Smooth muscle cell of the coronary artery (primary cell): Measurements from ENCODE around the gene KRTAP4-6. TPM values are rescaled to one million over a fixed set of nuclear protein-coding genes. Genes with fewer than 3 reads are reported as not detected.

ENCODE experiments used
- total RNA-seq: library from RNA; depleted of rRNA; stranded (reverse); fragments of >200 nt; gene quantifications from 2 replicates; pipeline ENCODE4 v1.2.3, GENCODE V29; 2014; ENCODE audit warnings: low replicate concordance

KRTAP4-6 gene
- total RNA-seq = not detected in 2 replicates

GRCh38 chr17:41140360-41141131 is at the start of gene KRTAP4-6:
KRTAP4-6 (minus strand) TSS chr17:41140544; CDS start chr17:41140487, 57 bp downstream.

GRCh38 chr17:41189837-41190318 is 49.5 kb upstream of the KRTAP4-6 start, which contains the start of gene KRTAP9-1:
KRTAP9-1 (plus strand) TSS chr17:41189887; CDS start chr17:41189887, 0 bp downstream.

GRCh38 chr17:41184480-41184961 is 44.2 kb upstream of the KRTAP4-6 start, which contains the start of gene KRTAP4-1:
KRTAP4-1 (minus strand) TSS chr17:41184911; CDS start chr17:41184854, 57 bp downstream.

GRCh38 chr17:41177727-41178271 is 37.5 kb upstream of the KRTAP4-6 start, which contains the start of gene KRTAP4-2:
KRTAP4-2 (minus strand) TSS chr17:41178221; CDS start chr17:41178164, 57 bp downstream.

GRCh38 chr17:41168121-41168520 is 27.8 kb upstream of the KRTAP4-6 start, which contains the start of gene KRTAP4-3:
KRTAP4-3 (minus strand) TSS chr17:41168221; CDS start chr17:41168172, 49 bp downstream.

GRCh38 chr17:41160648-41161047 is 20.3 kb upstream of the KRTAP4-6 start, which contains the start of gene KRTAP4-4:
KRTAP4-4 (minus strand) TSS chr17:41160748; CDS start chr17:41160691, 57 bp downstream.

GRCh38 chr17:41149652-41149985 is 9.3 kb upstream of the KRTAP4-6 start, which contains the start of gene KRTAP4-5:
KRTAP4-5 (minus strand) TSS chr17:41149825; CDS start chr17:41149767, 58 bp downstream.

GRCh38 chr17:41123991-41124371 is 16.4 kb downstream of the KRTAP4-6 start, which contains the start of gene KRTAP4-12:
KRTAP4-12 (minus strand) TSS chr17:41124182; CDS start chr17:41124122, 60 bp downstream.

GRCh38 chr17:41117846-41118386 is 22.4 kb downstream of the KRTAP4-6 start, which contains the start of gene KRTAP4-11:
KRTAP4-11 (minus strand) TSS chr17:41118373; CDS start chr17:41118315, 58 bp downstream.

GRCh38 chr17:41105347-41105746 is 35.0 kb downstream of the KRTAP4-6 start, which contains the start of gene KRTAP4-9:
KRTAP4-9 (plus strand) TSS chr17:41105389; CDS start chr17:41105389, 0 bp downstream.

GRCh38 chr17:41101586-41102259 is 38.6 kb downstream of the KRTAP4-6 start, which contains the start of gene KRTAP4-16:
KRTAP4-16 (minus strand) TSS chr17:41102209; CDS start chr17:41102209, 0 bp downstream.

GRCh38 chr17:41098042-41098441 is 42.3 kb downstream of the KRTAP4-6 start, which contains the start of gene KRTAP4-8:
KRTAP4-8 (minus strand) TSS chr17:41098142; CDS start chr17:41098084, 58 bp downstream.

Other genes with a start within 250 kb of the KRTAP4-6 start
- gene KRT23, start 202.9 kb downstream of the KRTAP4-6 start, total RNA-seq = not detected in 2 replicates
- 0.12 TPM in 1 of 2 replicates, not detected in the other for gene KRT39, start 173.6 kb downstream of the KRTAP4-6 start, total RNA-seq
- gene KRT40, start 156.2 kb downstream of the KRTAP4-6 start, total RNA-seq = not detected in 2 replicates
- not detected in 2 replicates for gene KRTAP3-3, start 146.4 kb downstream of the KRTAP4-6 start, total RNA-seq
- not detected in 2 replicates for gene KRTAP3-2, start 140.6 kb downstream of the KRTAP4-6 start, total RNA-seq
- not detected in 2 replicates for gene KRTAP3-1, start 131.4 kb downstream of the KRTAP4-6 start, total RNA-seq
- gene KRTAP1-5, start 113.3 kb downstream of the KRTAP4-6 start, total RNA-seq = not detected in 2 replicates
- not detected in 2 replicates for gene KRTAP1-4, start 110.3 kb downstream of the KRTAP4-6 start, total RNA-seq
- not detected in 2 replicates for gene KRTAP1-3, start 105.7 kb downstream of the KRTAP4-6 start, total RNA-seq
- not detected in 2 replicates for gene KRTAP1-1, start 99.1 kb downstream of the KRTAP4-6 start, total RNA-seq
- not detected in 2 replicates for gene KRTAP2-1, start 93.2 kb downstream of the KRTAP4-6 start, total RNA-seq
- not detected in 2 replicates for gene KRTAP2-2, start 85.3 kb downstream of the KRTAP4-6 start, total RNA-seq
- not detected in 2 replicates for gene KRTAP2-3, start 80.4 kb downstream of the KRTAP4-6 start, total RNA-seq
- gene KRTAP2-4, start 74.7 kb downstream of the KRTAP4-6 start, total RNA-seq = not detected in 2 replicates
- gene KRTAP4-7, start 56.4 kb downstream of the KRTAP4-6 start, total RNA-seq = not detected in 2 replicates
- not detected in 2 replicates for gene KRTAP4-8, start 42.4 kb downstream of the KRTAP4-6 start, total RNA-seq
- gene KRTAP4-16, start 38.3 kb downstream of the KRTAP4-6 start, total RNA-seq = not detected in 2 replicates
- gene KRTAP4-9, start 35.2 kb downstream of the KRTAP4-6 start, total RNA-seq = not detected in 2 replicates
- not detected in 2 replicates for gene KRTAP4-11, start 22.2 kb downstream of the KRTAP4-6 start, total RNA-seq
- not detected in 2 replicates for gene KRTAP4-12, start 16.4 kb downstream of the KRTAP4-6 start, total RNA-seq
- not detected in 2 replicates for gene KRTAP4-5, start 9.3 kb upstream of the KRTAP4-6 start, total RNA-seq
- not detected in 2 replicates for gene KRTAP4-4, start 20.2 kb upstream of the KRTAP4-6 start, total RNA-seq
- gene KRTAP4-3, start 27.7 kb upstream of the KRTAP4-6 start, total RNA-seq = not detected in 2 replicates
- not detected in 2 replicates for gene KRTAP4-2, start 37.7 kb upstream of the KRTAP4-6 start, total RNA-seq
- not detected in 2 replicates for gene KRTAP4-1, start 44.4 kb upstream of the KRTAP4-6 start, total RNA-seq
- not detected in 2 replicates for gene KRTAP9-1, start 49.3 kb upstream of the KRTAP4-6 start, total RNA-seq
- gene KRTAP9-2, start 86.1 kb upstream of the KRTAP4-6 start, total RNA-seq = not detected in 2 replicates
- gene KRTAP9-3, start 91.9 kb upstream of the KRTAP4-6 start, total RNA-seq = not detected in 2 replicates
- gene KRTAP9-8, start 97.5 kb upstream of the KRTAP4-6 start, total RNA-seq = not detected in 2 replicates
- not detected in 2 replicates for gene KRTAP9-4, start 109.1 kb upstream of the KRTAP4-6 start, total RNA-seq
- not detected in 2 replicates for gene KRTAP9-9, start 114.8 kb upstream of the KRTAP4-6 start, total RNA-seq
- not detected in 2 replicates for gene KRTAP9-6, start 124.8 kb upstream of the KRTAP4-6 start, total RNA-seq
- not detected in 2 replicates for gene KRTAP9-7, start 135.2 kb upstream of the KRTAP4-6 start, total RNA-seq
- not detected in 2 replicates for gene KRTAP29-1, start 162.3 kb upstream of the KRTAP4-6 start, total RNA-seq
- gene KRTAP16-1, start 168.8 kb upstream of the KRTAP4-6 start, total RNA-seq = not detected in 2 replicates
- not detected in 2 replicates for gene KRTAP17-1, start 175.2 kb upstream of the KRTAP4-6 start, total RNA-seq
- gene KRT33A, start 210.3 kb upstream of the KRTAP4-6 start, total RNA-seq = not detected in 2 replicates
- not detected in 2 replicates for gene KRT33B, start 229.3 kb upstream of the KRTAP4-6 start, total RNA-seq
- under 0.01 TPM in 1 of 2 replicates, not detected in the other for gene KRT34, start 241.8 kb upstream of the KRTAP4-6 start, total RNA-seq